GM12891 (cell line): ENCODE data around the gene TM9SF1.

Source experiments
- DNase-seq: peaks from one replicate; pipeline ENCODE4 v3.0.0; 2011; ENCODE audit warnings: low spot score; ENCODE audit not compliant: insufficient read length
- FAIRE-seq: peaks from 2 replicates; lab custom pipeline; 2011; peaks lifted over from hg19 to GRCh38; lab: Jason Lieb, UNC
- PAX5 ChIP-seq: IDR thresholded peaks from 2 replicates; pipeline ENCODE4 v1.6.1; 2011; ENCODE audit warnings: low read length, moderate library complexity, mild to moderate bottlenecking; ENCODE audit not compliant: insufficient read depth, severe bottlenecking
- POLR2A ChIP-seq: IDR thresholded peaks from 2 replicates; pipeline ENCODE4 v1.6.1; 2011; ENCODE audit warnings: low read depth, low read length, control low read depth
- POLR2AphosphoS5 ChIP-seq: IDR thresholded peaks from 2 replicates; pipeline ENCODE4 v1.6.1; 2011; ENCODE audit warnings: low read depth, low read length, control low read depth
- POU2F2 ChIP-seq: IDR thresholded peaks from 2 replicates; pipeline ENCODE4 v1.6.1; 2011; ENCODE audit warnings: low read depth, mild to moderate bottlenecking, control low read depth, low read length, moderate library complexity
- SPI1 ChIP-seq: IDR thresholded peaks from 2 replicates; pipeline ENCODE4 v1.6.1; 2011; ENCODE audit warnings: low read depth, low read length, control low read depth
- TAF1 ChIP-seq: IDR thresholded peaks from 2 replicates; pipeline ENCODE4 v1.6.1; 2011; ENCODE audit warnings: low read depth, low read length, control low read depth

Gene TM9SF1

DNA sequence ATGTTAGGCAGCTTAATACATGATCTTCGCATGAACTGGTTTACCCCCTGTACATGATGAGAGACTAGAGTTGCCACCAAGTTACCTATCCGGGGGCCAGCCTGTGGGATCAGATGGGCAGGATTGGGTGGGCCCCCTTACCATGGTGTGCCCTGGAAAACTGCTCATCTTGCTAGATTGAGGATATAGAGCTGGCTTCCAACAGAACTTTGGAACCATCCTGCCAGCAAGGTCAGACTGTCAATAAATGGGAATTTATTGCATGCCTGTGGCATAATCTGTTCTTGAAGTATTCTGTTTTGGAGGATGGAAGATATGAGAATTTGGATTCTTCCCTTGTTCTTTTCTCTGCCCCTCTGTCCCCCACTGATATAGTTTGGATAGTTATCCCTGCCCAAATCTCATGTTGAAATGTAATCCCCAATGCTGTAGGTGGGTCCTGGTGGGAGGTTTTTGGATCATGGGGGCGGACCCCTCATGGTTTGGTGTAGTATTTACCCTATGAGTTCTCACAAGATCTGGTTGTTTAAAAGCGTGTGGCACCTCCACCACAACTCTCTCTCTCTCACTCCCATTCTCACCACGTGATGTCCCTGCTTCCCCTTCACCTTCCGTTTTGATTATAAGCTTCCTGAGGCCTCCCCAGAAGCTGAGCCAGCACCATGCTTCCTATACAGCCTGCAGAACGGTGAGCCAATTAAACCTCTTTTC lies 3.7 kb upstream of the TM9SF1 start:
- FAIRE-seq, result no peak
- no peak for DNase-seq
- no peak for TF ChIP-seq PAX5
- TF ChIP-seq POLR2A, result no peak
- TF ChIP-seq POLR2AphosphoS5, result no peak
- no peak for TF ChIP-seq TAF1
- no peak for TF ChIP-seq POU2F2
- TF ChIP-seq SPI1, result no peak

DNA sequence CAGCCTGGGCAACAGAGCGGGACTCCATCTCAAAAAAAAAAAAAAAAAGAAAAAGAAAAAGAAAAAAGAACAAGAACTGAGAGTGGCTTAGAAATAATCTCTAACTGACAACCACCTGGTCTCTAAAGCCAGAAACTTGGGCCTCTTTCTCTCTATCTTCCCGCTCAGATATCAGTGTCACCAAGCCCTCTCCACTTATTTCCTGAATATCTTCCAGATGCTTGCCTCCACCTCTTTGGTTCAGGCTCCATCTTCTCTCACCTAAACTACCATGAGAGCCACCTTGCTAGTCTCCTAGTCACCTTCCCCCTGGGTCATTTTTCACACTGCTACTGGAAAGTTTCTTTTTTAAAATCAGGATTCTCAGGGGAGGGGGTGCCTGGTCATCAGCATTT lies 1.8 kb upstream of the TM9SF1 start:
- TF ChIP-seq POU2F2, result no peak
- TF ChIP-seq SPI1, result 0 out of 2 replicates have a peak, but pooled peaks have one; percentile 0
- TF ChIP-seq POLR2AphosphoS5, result no peak
- FAIRE-seq (no peak), DNase-seq (no peak)

DNA sequence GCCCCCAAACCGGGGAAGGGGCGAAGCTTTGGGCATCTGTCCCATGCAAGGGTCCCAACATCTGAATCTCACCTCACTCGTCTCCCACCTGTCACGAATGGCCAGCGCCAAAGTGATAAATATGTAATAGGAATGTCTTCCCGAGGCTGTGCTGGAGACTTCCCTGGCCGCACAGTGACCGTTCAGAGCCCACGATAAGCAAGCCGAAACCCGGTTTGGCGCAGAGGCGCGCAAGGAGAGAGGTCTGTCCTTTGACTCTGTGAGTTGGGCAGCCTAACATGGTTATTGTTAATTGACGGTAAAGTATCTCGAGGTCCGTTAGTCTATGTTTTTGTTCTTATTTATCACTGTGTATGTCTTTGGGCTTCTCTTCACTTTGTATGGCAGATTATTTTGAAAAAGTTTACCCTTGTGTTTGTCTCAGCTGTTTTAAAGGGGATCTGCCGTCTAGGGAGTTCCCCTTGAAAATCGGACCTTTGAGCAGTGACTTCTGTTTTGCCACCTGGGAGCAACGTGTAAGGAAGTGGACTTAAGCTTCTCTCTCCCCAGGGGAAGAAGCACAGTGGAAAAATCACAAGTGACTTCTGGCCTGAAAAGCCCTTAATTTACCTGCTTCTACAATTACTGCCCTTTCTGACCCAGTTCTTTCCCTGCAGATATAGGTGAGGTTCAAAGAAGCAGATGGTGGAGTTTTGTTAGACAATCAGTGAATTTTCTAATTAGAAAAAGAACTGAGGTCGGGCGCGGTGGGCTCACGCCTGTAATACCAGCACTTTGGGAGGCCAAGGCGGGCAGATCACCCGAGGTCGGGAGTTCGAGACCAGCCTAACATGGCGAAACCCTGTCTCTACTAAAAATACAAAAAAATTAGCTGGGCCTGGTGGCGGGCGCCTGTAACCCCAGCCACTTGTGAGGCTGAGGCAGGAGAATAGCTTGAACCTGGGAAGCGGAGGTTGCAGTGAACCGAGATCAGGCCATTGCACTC lies 1.1 kb upstream of the TM9SF1 start:
- TF ChIP-seq SPI1 (peak; percentile 70), POLR2AphosphoS5 (no peak)
- no peak for FAIRE-seq
- DNase-seq, result no peak

DNA sequence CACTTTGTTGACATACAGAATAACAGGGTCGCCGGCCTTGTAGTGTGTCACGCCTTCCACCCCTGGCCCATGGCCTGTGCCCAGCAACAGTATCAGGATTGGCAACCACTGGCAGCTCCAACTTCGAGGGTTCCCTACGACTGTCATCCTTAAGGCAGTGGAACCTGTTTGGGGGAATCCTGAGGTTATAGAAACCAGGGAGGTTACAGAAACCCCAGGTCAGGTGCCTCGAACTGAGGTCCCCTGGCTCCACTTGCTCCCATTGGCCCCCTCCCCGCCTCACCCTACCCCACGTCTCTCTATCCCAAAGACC lies 412 bp downstream of the TM9SF1 start:
- DNase-seq, result no peak
- FAIRE-seq, result no peak
- no peak for TF ChIP-seq POLR2A
- no peak for TF ChIP-seq SPI1

DNA sequence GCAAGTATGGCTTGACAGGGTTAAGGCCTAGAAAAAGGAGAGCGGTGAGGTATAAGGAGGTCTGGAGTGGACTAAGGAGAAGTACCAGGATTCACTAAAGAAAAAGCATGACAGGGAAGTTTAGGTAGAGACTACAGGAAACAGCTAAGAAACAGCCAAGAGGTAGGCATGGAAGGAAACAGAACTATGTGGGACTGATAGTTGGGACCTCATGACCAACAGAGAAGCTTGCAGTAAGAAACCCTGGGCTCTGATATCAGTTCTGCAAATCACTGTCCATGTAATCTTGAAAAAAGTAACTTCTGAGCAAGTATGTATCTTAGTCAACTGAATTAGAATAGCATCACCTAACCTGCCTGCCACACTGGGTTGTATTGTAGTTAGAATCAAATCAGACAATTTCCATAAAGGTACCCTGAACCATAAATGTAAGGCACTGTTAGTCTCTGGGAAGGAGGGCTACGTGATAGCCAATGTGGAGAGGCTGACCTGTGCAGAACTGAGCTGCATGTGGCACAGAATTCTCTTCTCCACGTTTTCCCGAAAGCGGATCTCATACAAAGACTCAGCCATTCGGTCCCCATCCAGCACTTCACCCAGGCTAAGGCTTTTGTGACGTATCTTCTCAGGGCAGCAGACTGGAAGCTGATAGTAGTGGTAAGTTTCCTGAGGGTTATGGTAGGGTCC lies 912 bp downstream of the TM9SF1 start:
- TF ChIP-seq SPI1, result no peak
- TF ChIP-seq POLR2AphosphoS5, result no peak
- no peak for TF ChIP-seq POU2F2
- no peak for TF ChIP-seq POLR2A
- TF ChIP-seq PAX5, result no peak
- TF ChIP-seq TAF1, result no peak
- FAIRE-seq (no peak), DNase-seq (no peak)

DNA sequence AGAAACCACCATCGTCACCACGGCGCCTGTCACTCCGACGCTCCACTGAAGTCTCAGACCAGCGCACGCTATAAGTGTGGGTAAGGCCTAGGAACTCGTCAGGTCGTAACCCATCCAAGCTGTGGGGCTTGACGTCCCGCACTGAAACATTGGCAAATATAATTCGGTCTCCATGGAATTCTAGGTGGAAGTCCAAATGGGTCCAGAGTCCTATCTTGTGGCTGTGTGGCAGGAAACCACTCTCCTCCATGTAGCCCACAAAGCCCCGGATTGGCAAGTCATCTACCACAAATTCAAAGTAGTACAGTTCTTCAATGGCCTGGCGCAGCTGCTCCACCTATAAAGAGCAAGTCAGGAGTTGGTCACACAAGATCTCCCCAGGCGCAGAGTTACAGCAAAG lies 2.3 kb downstream of the TM9SF1 start:
- FAIRE-seq, result no peak

DNA sequence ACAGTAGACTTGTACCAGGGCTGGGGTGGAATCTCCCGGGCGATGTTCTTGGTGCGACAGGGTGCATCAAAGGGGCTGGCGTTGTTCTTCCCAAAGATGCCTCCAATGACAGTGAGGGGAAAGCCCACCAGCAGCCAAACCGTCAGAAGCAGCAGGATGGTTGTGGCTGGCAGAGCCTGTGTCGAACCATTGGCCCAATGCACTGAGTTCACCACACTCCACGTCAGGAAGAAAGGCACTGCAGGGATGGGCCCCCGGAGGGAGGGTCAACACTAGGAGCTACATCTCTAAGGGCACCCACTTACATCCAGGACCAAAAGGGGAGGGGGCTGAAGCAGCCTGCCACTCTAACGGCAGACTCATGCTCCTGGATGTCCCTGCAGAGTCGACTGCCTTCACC lies 4.8 kb downstream of the TM9SF1 start:
- no peak for FAIRE-seq
- TF ChIP-seq PAX5 (no peak), POLR2AphosphoS5 (no peak), POLR2A (no peak), SPI1 (no peak), TAF1 (no peak), POU2F2 (no peak)
- DNase-seq, result no peak

More for the DNA sequence above, 2.3 kb downstream of the TM9SF1 start:
- no peak for DNase-seq
- TF ChIP-seq POU2F2 (no peak), TAF1 (no peak), POLR2A (no peak), POLR2AphosphoS5 (no peak), PAX5 (no peak), SPI1 (no peak)

DNA sequence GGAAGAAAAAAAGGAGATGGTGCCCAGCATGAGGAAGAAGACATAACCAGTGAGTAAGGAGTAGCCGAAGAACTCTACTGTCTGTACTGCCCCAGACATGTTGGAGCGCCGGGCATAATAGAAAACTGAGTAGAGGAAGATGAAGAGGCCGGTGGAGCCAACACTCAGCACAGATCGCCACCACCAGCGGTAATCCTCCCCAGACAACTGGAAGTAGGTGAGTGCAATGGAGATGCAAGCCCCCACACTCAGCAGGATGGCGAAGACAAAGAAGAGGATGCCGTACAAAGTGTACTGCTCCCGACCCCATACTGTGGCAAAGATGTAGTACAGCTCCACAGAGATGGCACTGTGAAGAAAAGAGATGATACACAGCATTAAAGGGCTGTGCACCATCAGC lies 5.8 kb downstream of the TM9SF1 start:
- TF ChIP-seq POU2F2 (no peak), POLR2A (no peak), PAX5 (no peak), SPI1 (no peak), POLR2AphosphoS5 (no peak), TAF1 (no peak)
- no peak for DNase-seq
- FAIRE-seq, result no peak

DNA sequence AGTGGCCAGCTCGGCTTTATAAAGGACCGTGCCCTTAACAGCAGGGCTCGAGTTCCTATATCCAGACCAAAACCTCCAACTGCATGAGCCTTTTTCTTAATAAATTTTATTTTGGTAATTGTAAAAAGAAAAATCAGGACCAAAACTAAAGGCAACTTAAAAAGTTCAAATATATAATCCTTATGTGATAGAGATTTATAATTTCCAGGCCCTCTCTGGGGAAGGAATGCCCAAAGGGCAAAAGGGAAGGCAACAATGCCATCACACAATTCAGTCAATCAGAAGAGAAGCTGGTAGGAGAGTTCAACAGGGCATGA lies 6.2 kb downstream of the TM9SF1 start:
- DNase-seq (no peak), FAIRE-seq (no peak)
- TF ChIP-seq POLR2A (no peak), POU2F2 (no peak), PAX5 (no peak)
